Measurements from ENCODE around the gene CCDC191. TPM values are rescaled to one million over a fixed set of nuclear protein-coding genes. Genes with fewer than 3 reads are reported as not detected.

The CCDC191 gene
- total and polyA plus RNA-seq, 2 of the 4 experiments (the other 2 are of a cell fraction): 0.72 to 1.1 TPM

GRCh38 chr3:114014211-114014610 lies 42.1 kb downstream of the CCDC191 start:
- no peak overlapping the region for H3K4ac ChIP-seq (ENCODE audit: low read depth, low read length)
- H3K9me3 ChIP-seq (ENCODE audit: control insufficient read depth, insufficient read depth, low read length): no peaks in the 10 kb centered on the region
- no peak overlapping the region for H2AFZ ChIP-seq (replicated peaks; ENCODE audit: low read length, poor library complexity)
- no peaks in the 10 kb centered on the region for H3K27me3 ChIP-seq (ENCODE audit: control insufficient read depth, insufficient read depth, low read length)
- no peak overlapping the region for H3K27ac ChIP-seq (ENCODE audit: insufficient read depth, low read length)
- WGBS, 2 experiments (ENCODE audit: extremely low coverage in 2 of 2, insufficient read length in 1 of 2): 65% methylated on average over 4 of the region's 7 CpGs; no CpG with 5 or more reads in 1 of the 2 experiments
- CTCF ChIA-PET: interaction anchor here (0.6 kb wide), 1 partner anchor 249 kb away, joined by 3 read pairs; no protein-coding TSS in a partner anchor
- in situ Hi-C loops (cut with MboI; ENCODE audit: low sequenced_read_pairs) (no loop called here), intact Hi-C loops (cut with micrococcal nuclease) (no loop called here), dilution Hi-C loops (cut with HindIII; ENCODE audit: low sequenced_read_pairs, unreplicated experiment) (no loop called here)
- DNase-seq (no peak), ATAC-seq (ENCODE audit: low read depth) (no peak)
- H2AK5ac ChIP-seq (ENCODE audit: low read depth, low read length): no peak overlapping the region
- H3K79me1 ChIP-seq (ENCODE audit: low read depth in 1 of 2, low read length in 2 of 2): no peaks in the 10 kb centered on the region
- no peak overlapping the region for H3K56ac ChIP-seq (ENCODE audit: extremely low read depth, insufficient read depth, low read length)
- H3K23ac ChIP-seq (ENCODE audit: low read depth, low read length): no peak overlapping the region
- no peak overlapping the region for H4K91ac ChIP-seq (ENCODE audit: insufficient read depth, low read depth, low read length)
- H3K18ac ChIP-seq (ENCODE audit: low read depth, low read length): no peak overlapping the region
- H3K4me3 ChIP-seq (ENCODE audit: insufficient read depth, low read depth, low read length): no peak overlapping the region
- H2BK15ac ChIP-seq (ENCODE audit: low read depth, low read length): no peak overlapping the region
- H2BK120ac ChIP-seq (ENCODE audit: low read depth, low read length): no peak overlapping the region
- H3K36me3 ChIP-seq (ENCODE audit: control insufficient read depth, insufficient read depth, low read length): no peaks in the 10 kb centered on the region
- H3K9ac ChIP-seq (ENCODE audit: low read depth, low read length): no peak overlapping the region
- no peak overlapping the region for H3K4me2 ChIP-seq (ENCODE audit: low read depth, low read length)
- no peak overlapping the region for H3K14ac ChIP-seq (replicated peaks; ENCODE audit: low read depth, low read length)
- no peak overlapping the region for H2AK9ac ChIP-seq (replicated peaks; ENCODE audit: low read depth, low read length, poor library complexity)
- peaks cover 3% of the 10 kb centered on the region; the same call in 1 of the 2 replicates for H3K9me1 ChIP-seq (ENCODE audit: insufficient read depth, low read length)
- H2BK5ac ChIP-seq (ENCODE audit: low read depth, low read length, poor library complexity, severe bottlenecking): no peak overlapping the region
- POLR2A ChIA-PET (ENCODE audit: unreplicated experiment): no interaction called here
- H4K20me1 ChIP-seq (ENCODE audit: insufficient read depth, low read length): no peaks in the 10 kb centered on the region
- no TSS peak for BruUV-seq (replicated peaks)
- no peak overlapping the region for H2BK20ac ChIP-seq (ENCODE audit: low read depth, low read length)
- H3K4me1 ChIP-seq (ENCODE audit: control insufficient read depth, insufficient read depth, low read length): no peaks in the 10 kb centered on the region
- H4K8ac ChIP-seq (ENCODE audit: low read depth in 2 of 2, low read length in 2 of 2): no peak overlapping the region
- no peak overlapping the region for H4K5ac ChIP-seq (ENCODE audit: low read depth, low read length)
- TF ChIP-seq SMC3 (IDR thresholded peaks at IDR 0.05; ENCODE audit: low read depth, low read length) (no peak), RFX5 (IDR thresholded peaks at IDR 0.05; ENCODE audit: low read depth, low read length) (no peak), RCOR1 (IDR thresholded peaks at IDR 0.05; ENCODE audit: insufficient replicate concordance, low read length) (no peak), FOS (IDR thresholded peaks at IDR 0.05; ENCODE audit: low read depth, low read length) (no peak), MXI1 (IDR thresholded peaks at IDR 0.05; ENCODE audit: borderline replicate concordance, low read depth, low read length) (no peak), NFE2L2 (IDR thresholded peaks at IDR 0.05; ENCODE audit: low read depth, low read length) (no peak)
